Measurements from ENCODE around the gene NRROS. TPM values are rescaled to one million over a fixed set of nuclear protein-coding genes. Genes with fewer than 3 reads are reported as not detected.

Gene NRROS
- total and polyA plus RNA-seq, 2 of the 4 experiments (the other 2 are of a cell fraction), result 0.10 TPM; not detected in 1

- ATAC-seq (ENCODE audit: low read depth) (no peak), DNase-seq (no peak)
- Histone ChIP-seq H2BK20ac (ENCODE audit: low read depth, low read length) (no peak overlapping the region), H2BK5ac (ENCODE audit: low read depth, low read length, poor library complexity, severe bottlenecking) (no peak overlapping the region), H4K5ac (ENCODE audit: low read depth, low read length) (no peak overlapping the region), H3K4ac (ENCODE audit: low read depth, low read length) (no peak overlapping the region), H3K27ac (ENCODE audit: insufficient read depth, low read length) (no peak overlapping the region), H4K91ac (ENCODE audit: insufficient read depth, low read depth, low read length) (no peak overlapping the region), H3K56ac (ENCODE audit: extremely low read depth, insufficient read depth, low read length) (no peak overlapping the region; the same call in 1 of the 2 replicates), H3K79me1 (ENCODE audit: low read depth in 1 of 2, low read length in 2 of 2) (no peaks in the 10 kb centered on the region), H3K4me3 (ENCODE audit: insufficient read depth, low read depth, low read length) (no peak overlapping the region), H2AK5ac (ENCODE audit: low read depth, low read length) (no peak overlapping the region), H3K9me3 (ENCODE audit: control insufficient read depth, insufficient read depth, low read length) (no peaks in the 10 kb centered on the region), H3K27me3 (ENCODE audit: control insufficient read depth, insufficient read depth, low read length) (peaks cover 3% of the 10 kb centered on the region), H3K4me2 (ENCODE audit: low read depth, low read length) (no peak overlapping the region), H3K4me1 (ENCODE audit: control insufficient read depth, insufficient read depth, low read length) (peaks cover 4% of the 10 kb centered on the region; the same call in 1 of the 2 replicates), H3K18ac (ENCODE audit: low read depth, low read length) (no peak overlapping the region), H3K36me3 (ENCODE audit: control insufficient read depth, insufficient read depth, low read length) (no peaks in the 10 kb centered on the region), H2AK9ac (replicated peaks; ENCODE audit: low read depth, low read length, poor library complexity) (no peak overlapping the region), H2AFZ (replicated peaks; ENCODE audit: low read length, poor library complexity) (peak overlapping the region; percentile 1), H3K9me1 (ENCODE audit: insufficient read depth, low read length) (0 out of 2 replicates have a peak, but pooled peaks cover 2% of the 10 kb centered on the region), H4K8ac (ENCODE audit: low read depth in 2 of 2, low read length in 2 of 2) (no peak overlapping the region), H2BK120ac (ENCODE audit: low read depth, low read length) (no peak overlapping the region), H2BK15ac (ENCODE audit: low read depth, low read length) (no peak overlapping the region), H4K20me1 (ENCODE audit: insufficient read depth, low read length) (no peaks in the 10 kb centered on the region), H3K23ac (ENCODE audit: low read depth, low read length) (no peak overlapping the region), H3K9ac (ENCODE audit: low read depth, low read length) (no peak overlapping the region), H3K14ac (replicated peaks; ENCODE audit: low read depth, low read length) (no peak overlapping the region)
- WGBS, 2 experiments (ENCODE audit: extremely low coverage in 2 of 2, insufficient read length in 1 of 2), result 85% methylated on average over 21 of the region's 32 CpGs; no CpG with 5 or more reads in 1 of the 2 experiments
- BruUV-seq (replicated peaks), result no TSS peak
- intact Hi-C loops (cut with micrococcal nuclease), result no loop called here
- POLR2A ChIA-PET (ENCODE audit: unreplicated experiment), result interaction anchor here (0.6 kb wide), 1 partner anchor 58 kb away, joined by 5 read pairs; no protein-coding TSS in a partner anchor
- in situ Hi-C loops (cut with MboI; ENCODE audit: low sequenced_read_pairs), result no loop called here
- TF ChIP-seq MAFK (IDR thresholded peaks at IDR 0.05; ENCODE audit: low read depth, low read length), result no peak
- no peak for TF ChIP-seq RAD21 (IDR thresholded peaks at IDR 0.05; ENCODE audit: low read length)
- TF ChIP-seq POLR2A (IDR thresholded peaks at IDR 0.05; ENCODE audit: low read depth, low read length), result no peak
- TF ChIP-seq, protein P1, sequence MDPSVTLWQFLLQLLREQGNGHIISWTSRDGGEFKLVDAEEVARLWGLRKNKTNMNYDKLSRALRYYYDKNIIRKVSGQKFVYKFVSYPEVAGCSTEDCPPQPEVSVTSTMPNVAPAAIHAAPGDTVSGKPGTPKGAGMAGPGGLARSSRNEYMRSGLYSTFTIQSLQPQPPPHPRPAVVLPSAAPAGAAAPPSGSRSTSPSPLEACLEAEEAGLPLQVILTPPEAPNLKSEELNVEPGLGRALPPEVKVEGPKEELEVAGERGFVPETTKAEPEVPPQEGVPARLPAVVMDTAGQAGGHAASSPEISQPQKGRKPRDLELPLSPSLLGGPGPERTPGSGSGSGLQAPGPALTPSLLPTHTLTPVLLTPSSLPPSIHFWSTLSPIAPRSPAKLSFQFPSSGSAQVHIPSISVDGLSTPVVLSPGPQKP (IDR thresholded peaks at IDR 0.05; ENCODE audit: borderline replicate concordance, low read depth, low read length), result no peak
- no peak for TF ChIP-seq MAZ (IDR thresholded peaks at IDR 0.05; ENCODE audit: borderline replicate concordance, low read depth, low read length)
- TF ChIP-seq SMC3 (IDR thresholded peaks at IDR 0.05; ENCODE audit: low read depth, low read length), result no peak
- TF ChIP-seq NFE2L2 (IDR thresholded peaks at IDR 0.05; ENCODE audit: low read depth, low read length), result no peak
- dilution Hi-C loops (cut with HindIII; ENCODE audit: low sequenced_read_pairs, unreplicated experiment), result no loop called here
- CTCF ChIA-PET, result no interaction called here
These were observed 21.1 kb downstream of the NRROS start for GRCh38 chr3:196660381-196661166.

Measured in IMR-90 (cell line).